HepG2 (cell line): Measurements from ENCODE around the gene KIAA1958. TPM values are rescaled to one million over a fixed set of nuclear protein-coding genes. Genes with fewer than 3 reads are reported as not detected.

ENCODE experiments used
- ATAC-seq: fragments of 200-7000 bp; cut with Tn5 transposase; 3 replicates; pipeline ENCODE4 v1.9.1; 2020; ENCODE audit warnings: mild to moderate bottlenecking, moderate library complexity
- BruUV-seq: library from RNA; stranded (reverse); fragments of 400-500 nt; replicated peaks from 2 replicates; lab custom pipeline; 2021; lab: Mats Ljungman, UMichigan
- CTCF ChIA-PET: fragments of 300-600 bp; formaldehyde crosslinking; extraction: SDS; loops from one replicate; lab custom pipeline; 2021; ENCODE audit warnings: low total read pairs, inconsistent platforms, low intra/inter-chr PET ratio; lab: Yijun Ruan, JAX
- POLR2A ChIA-PET: fragments of 350-600 bp; sonication (Branson Sonifier 250); formaldehyde crosslinking; loops from one replicate; lab custom pipeline; 2020; ENCODE audit warnings: antibody characterized with exemption, inconsistent platforms; lab: Yijun Ruan, JAX
- DNase-seq: peaks from one replicate; pipeline ENCODE4 v3.0.0-alpha.2; 2015; ENCODE audit warnings: low spot score
- FAIRE-seq: peaks from 3 replicates; lab custom pipeline; 2011; peaks lifted over from hg19 to GRCh38; lab: Jason Lieb, UNC
- H2AFZ ChIP-seq: one replicate; pipeline ENCODE4 v1.6.1; 2011; ENCODE audit warnings: low read length, inconsistent platforms
- H3K27ac ChIP-seq: fragments of 300-600 bp; 3 replicates; pipeline ENCODE4 v1.8.0; 2011; ENCODE audit warnings: mixed run types, mild to moderate bottlenecking, mixed read lengths, low read length, inconsistent platforms; ENCODE audit not compliant: insufficient read depth; ENCODE audit errors: extremely low read length
- H3K27me3 ChIP-seq, 2 experiments: fragments of 200-600 bp in 1 of 2; 2 replicates in 1 of 2; 3 replicates in 1 of 2; pipeline versions ENCODE4 v1.6.0 to v1.8.0; 2011; ENCODE audit warnings: low read length in 2 of 2, mild to moderate bottlenecking in 2 of 2, moderate library complexity in 2 of 2, inconsistent platforms in 1 of 2; ENCODE audit not compliant: insufficient read depth in 2 of 2, control insufficient read depth in 1 of 2
- H3K36me3 ChIP-seq, 2 experiments: fragments of 200-600 bp in 1 of 2; replicated peaks in 1 of 2; 2 replicates in 1 of 2; 3 replicates in 1 of 2; pipeline versions ENCODE4 v1.5.1 to v1.8.0; 2011; ENCODE audit warnings: low read length in 2 of 2, inconsistent platforms in 1 of 2; ENCODE audit not compliant: insufficient read depth in 2 of 2, control insufficient read depth in 1 of 2
- H3K4me1 ChIP-seq: 2 replicates; pipeline ENCODE4 v1.5.1; 2012; ENCODE audit warnings: low read length, inconsistent platforms; ENCODE audit not compliant: insufficient read depth
- H3K4me2 ChIP-seq: 2 replicates; pipeline ENCODE4 v1.6.0; 2011; ENCODE audit warnings: low read depth, low read length, inconsistent platforms
- H3K4me3 ChIP-seq, 3 experiments: fragments of 200-600 bp in 1 of 3; sonication (generic), shearing (Covaris generic) in 1 of 3; replicated peaks in 1 of 3; 2 replicates each; pipeline ENCODE4 v1.5.1; 2011 to 2016; ENCODE audit warnings: low read length in 3 of 3, inconsistent platforms in 2 of 3, low read depth in 2 of 3, mild to moderate bottlenecking in 2 of 3, control low read depth in 1 of 3, mixed read lengths in 1 of 3; ENCODE audit not compliant: insufficient read depth in 1 of 3
- H3K79me2 ChIP-seq: one replicate; pipeline ENCODE4 v1.6.1; 2011; ENCODE audit warnings: low read length, inconsistent platforms; ENCODE audit not compliant: insufficient read depth
- H3K9ac ChIP-seq: 2 replicates; pipeline ENCODE4 v1.6.0; 2011; ENCODE audit warnings: mild to moderate bottlenecking, low read depth, low read length, inconsistent platforms; ENCODE audit not compliant: insufficient read depth
- H3K9me3 ChIP-seq: 2 replicates; pipeline ENCODE4 v1.5.1; 2012; ENCODE audit warnings: mild to moderate bottlenecking, low read length
- H4K20me1 ChIP-seq: 2 replicates; pipeline ENCODE4 v1.6.0; 2011; ENCODE audit warnings: inconsistent platforms, mild to moderate bottlenecking, low read length, moderate library complexity; ENCODE audit not compliant: insufficient read depth
- ATF7 ChIP-seq, 2 experiments: fragments of 450-650 bp in 1 of 2; sonication (generic) in 1 of 2; formaldehyde crosslinking in 1 of 2; IDR thresholded peaks; 2 replicates each; pipeline versions ENCODE4 v1.4.0 to v1.6.1; 2016 to 2020; ENCODE audit warnings: antibody characterized with exemption in 1 of 2, mild to moderate bottlenecking in 1 of 2, missing genetic modification reagents in 1 of 2
- CENPX ChIP-seq: sonication (generic); formaldehyde crosslinking; IDR thresholded peaks from 2 replicates; pipeline ENCODE4 v1.9.0; 2021; ENCODE audit warnings: mild to moderate bottlenecking, missing genetic modification reagents, moderate library complexity
- DR1 ChIP-seq: sonication (generic); formaldehyde crosslinking; IDR thresholded peaks from 2 replicates; pipeline ENCODE4 v1.8.0; 2021; ENCODE audit warnings: mild to moderate bottlenecking, missing genetic modification reagents, inconsistent platforms
- GTF2F1 ChIP-seq: fragments of 150-350 bp; IDR thresholded peaks from 2 replicates; pipeline ENCODE4 v1.6.1; 2014; ENCODE audit warnings: low read length
- HMGXB3 ChIP-seq: sonication (generic); formaldehyde crosslinking; IDR thresholded peaks from 2 replicates; pipeline ENCODE4 v1.4.0; 2020; ENCODE audit warnings: missing genetic modification reagents, borderline replicate concordance
- KAT2B ChIP-seq: fragments of 150-350 bp; IDR thresholded peaks from 2 replicates; pipeline ENCODE4 v1.6.1; 2014; ENCODE audit warnings: low read depth, low read length, borderline replicate concordance
- LCORL ChIP-seq, 2 experiments: fragments of 450-650 bp in 1 of 2; sonication (generic) in 1 of 2; formaldehyde crosslinking in 1 of 2; IDR thresholded peaks; 2 replicates each; pipeline versions ENCODE4 v1.5.0 to v1.6.1; 2017 to 2020; ENCODE audit warnings: antibody characterized with exemption in 1 of 2, missing genetic modification reagents in 1 of 2
- MTA1 ChIP-seq: sonication (generic); formaldehyde crosslinking; IDR thresholded peaks from 2 replicates; pipeline ENCODE4 v1.4.0; 2020; ENCODE audit warnings: missing genetic modification reagents, mild to moderate bottlenecking, borderline replicate concordance
- NONO ChIP-seq, 2 experiments: fragments of 450-650 bp in 1 of 2; sonication (generic) in 1 of 2; formaldehyde crosslinking in 1 of 2; IDR thresholded peaks in 1 of 2; conservative IDR thresholded peaks in 1 of 2; 2 replicates each; pipeline versions ENCODE4 v1.6.1 to v1.8.0; 2017 to 2022; ENCODE audit warnings: mild to moderate bottlenecking in 1 of 2, missing genetic modification reagents in 1 of 2, moderate library complexity in 1 of 2
- RFX3 ChIP-seq: IDR thresholded peaks from 2 replicates; pipeline ENCODE4 v1.6.1; 2016; ENCODE audit warnings: missing biosample characterization, missing genetic modification reagents
- ZFP1 ChIP-seq: IDR thresholded peaks from 2 replicates; pipeline ENCODE4 v1.6.1; 2016
- ZFX ChIP-seq: sonication (generic); formaldehyde crosslinking; IDR thresholded peaks from 2 replicates; pipeline ENCODE4 v1.4.0; 2020; ENCODE audit warnings: mild to moderate bottlenecking, low read depth, missing genetic modification reagents, moderate library complexity
- ZNF143 ChIP-seq: sonication (generic); formaldehyde crosslinking; IDR thresholded peaks from 2 replicates; pipeline ENCODE4 v1.4.0; 2020; ENCODE audit warnings: missing genetic modification reagents
- ZNF253 ChIP-seq: sonication (generic); formaldehyde crosslinking; IDR thresholded peaks from 2 replicates; pipeline ENCODE4 v1.8.0; 2022; ENCODE audit warnings: mild to moderate bottlenecking, missing genetic modification reagents, borderline replicate concordance
- ZNF33B ChIP-seq: sonication (generic); formaldehyde crosslinking; IDR thresholded peaks from 2 replicates; pipeline ENCODE4 v1.5.1; 2020; ENCODE audit warnings: mild to moderate bottlenecking, missing genetic modification reagents
- ZNF468 ChIP-seq: sonication (generic); formaldehyde crosslinking; IDR thresholded peaks from 2 replicates; pipeline ENCODE4 v1.8.0; 2022; ENCODE audit warnings: mild to moderate bottlenecking, moderate library complexity, missing genetic modification reagents
- ZNF605 ChIP-seq: sonication (generic); formaldehyde crosslinking; IDR thresholded peaks from 2 replicates; pipeline ENCODE4 v1.8.0; 2022; ENCODE audit warnings: mild to moderate bottlenecking, missing genetic modification reagents
- WGBS: methylation state at CpG from one replicate; pipeline ENCODE4 v1.1.6; 2017; ENCODE audit warnings: low lambda C conversion rate; 5-methylcytosine and 5-hydroxymethylcytosine counted together
- in situ Hi-C: cut with HindIII; loops from 2 replicates; pipeline ENCODE4 v1.10.0; 2017; ENCODE audit warnings: low pct_unique_long_range_greater_than_20kb; ENCODE audit not compliant: extremely low pct_ligation_motif_present
- intact Hi-C: fragments of 100-400 bp; cut with micrococcal nuclease; formaldehyde crosslinking; loops from one replicate; pipeline ENCODE4 v1.10.0; 2022; ENCODE audit not compliant: unreplicated experiment
- polyA plus RNA-seq, 8 experiments: library from polyadenylated mRNA; depleted of rRNA in 3 of 8; stranded (reverse) in 7 of 8; unstranded in 1 of 8; fragments of >200 nt; fragmentation: Illumina TruSeq in 4 of 8; extraction: Trizol in 4 of 8; gene quantifications; 2 replicates each; pipeline versions ENCODE4 v1.2.1 to v1.2.3, GENCODE V29; 2011 to 2016; ENCODE audit warnings: low read depth in 4 of 8, missing spikeins in 1 of 8, mixed read lengths in 1 of 8; ENCODE audit not compliant: insufficient read depth in 1 of 8
- total RNA-seq, 5 experiments: library from RNA; depleted of rRNA; stranded (reverse); fragments of >200 nt; fragmentation: Illumina TruSeq; extraction: Trizol; gene quantifications; 2 replicates each; pipeline ENCODE4 v1.2.3, GENCODE V29; 2016; ENCODE audit warnings: low read depth in 1 of 5
- TF ChIP-seq, protein P1 (sequence below): sonication (generic); formaldehyde crosslinking; IDR thresholded peaks from 2 replicates; pipeline ENCODE4 v1.5.0; 2020; ENCODE audit warnings: missing genetic modification reagents

Gene KIAA1958
- total and polyA plus RNA-seq, 2 of the 13 experiments (the other 11 are each of a cell fraction or from before 2014, with no cell fraction given): 8.5 to 10.3 TPM

- TF ChIP-seq CENPX (CRISPR knock-in tag): no peak
Measured at GRCh38 chr9:112647596-112647995, 161.0 kb downstream of the KIAA1958 start (continued).

GRCh38 chr9:112648624-112649023 lies 162.0 kb downstream of the KIAA1958 start:
- Histone ChIP-seq H3K27me3 (no peaks in the 10 kb centered on the region), H3K4me1 (no peaks in the 10 kb centered on the region), H3K36me3 (peaks cover 0 to 20% of the 10 kb centered on the region in 2 experiments; a peak in 3 of 5 replicates), H3K9ac (no peak overlapping the region), H3K9me3 (no peaks in the 10 kb centered on the region), H4K20me1 (no peaks in the 10 kb centered on the region), H2AFZ (no peak overlapping the region), H3K27ac (no peak overlapping the region), H3K79me2 (no peaks in the 10 kb centered on the region), H3K4me3 (no peak overlapping the region), H3K4me2 (no peak overlapping the region)
- 97% methylated on average over 1 of the region's 1 CpG for WGBS
- ChIA-PET CTCF (no interaction called here), POLR2A (no interaction called here)
- in situ Hi-C loops (no loop called here), intact Hi-C loops (no loop called here)
- no peak for ATAC-seq
- DNase-seq: no peak
- FAIRE-seq: no peak
- BruUV-seq: no TSS peak
- TF ChIP-seq ZFX (CRISPR knock-in tag) (no peak), GTF2F1 (no peak), HMGXB3 (CRISPR knock-in tag) (no peak), ZFP1 (CRISPR knock-in tag) (no peak), MTA1 (CRISPR knock-in tag) (no peak), RFX3 (CRISPR knock-in tag) (no peak), ZNF143 (CRISPR knock-in tag) (no peak), ZNF468 (CRISPR knock-in tag) (no peak), ATF7 (IDR thresholded peaks at IDR 0.05) (no peak), ATF7 (CRISPR knock-in tag; IDR thresholded peaks at IDR 0.05) (no peak), KAT2B (no peak), ZNF33B (CRISPR knock-in tag) (no peak), LCORL (IDR thresholded peaks at IDR 0.05) (no peak), LCORL (CRISPR knock-in tag; IDR thresholded peaks at IDR 0.05) (no peak), DR1 (CRISPR knock-in tag) (no peak), NONO (IDR thresholded peaks at IDR 0.05) (no peak), NONO (CRISPR knock-in tag; conservative IDR thresholded peaks at IDR 0.05) (no peak), ZNF605 (no peak), ZNF253 (no peak)
- TF ChIP-seq, protein P1, sequence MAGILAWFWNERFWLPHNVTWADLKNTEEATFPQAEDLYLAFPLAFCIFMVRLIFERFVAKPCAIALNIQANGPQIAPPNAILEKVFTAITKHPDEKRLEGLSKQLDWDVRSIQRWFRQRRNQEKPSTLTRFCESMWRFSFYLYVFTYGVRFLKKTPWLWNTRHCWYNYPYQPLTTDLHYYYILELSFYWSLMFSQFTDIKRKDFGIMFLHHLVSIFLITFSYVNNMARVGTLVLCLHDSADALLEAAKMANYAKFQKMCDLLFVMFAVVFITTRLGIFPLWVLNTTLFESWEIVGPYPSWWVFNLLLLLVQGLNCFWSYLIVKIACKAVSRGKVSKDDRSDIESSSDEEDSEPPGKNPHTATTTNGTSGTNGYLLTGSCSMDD (CRISPR knock-in tag): no peak
